ENCODE measurements around the gene ABCG4. TPM values are rescaled to one million over a fixed set of nuclear protein-coding genes. Genes with fewer than 3 reads are reported as not detected.

The ABCG4 gene
- total and polyA plus RNA-seq, 2 of the 8 experiments (the other 6 are each of a cell fraction or from before 2014, with no cell fraction given), result 1.8 to 2.3 TPM

- no peak for TF ChIP-seq ATF2 (IDR thresholded peaks at IDR 0.05; ENCODE audit: low read length)
- TF ChIP-seq BACH1 (IDR thresholded peaks at IDR 0.05; ENCODE audit: low read length), result no peak
These were observed 23.7 kb downstream of the ABCG4 start (continued) for GRCh38 chr11:119172513-119172912.

All from H1 (cell line).